GM18502 (cell line): ENCODE measurements around the gene IFITM5.

ENCODE experiments used
- ATAC-seq: cut with Tn5 transposase; IDR thresholded peaks from one replicate; pipeline ENCODE4 v1.9.1; 2021; ENCODE audit warnings: mild to moderate bottlenecking; ENCODE audit not compliant: unreplicated experiment, poor library complexity

IFITM5 gene

GRCh38 chr11:297586-298405 lies 1.5 kb downstream of the IFITM5 start:
- no peak for ATAC-seq

GRCh38 chr11:297051-297585 lies 2.2 kb downstream of the IFITM5 start:
- ATAC-seq, result no peak

GRCh38 chr11:296171-297050 lies 2.9 kb downstream of the IFITM5 start:
- no peak for ATAC-seq

GRCh38 chr11:295351-296170 lies 3.8 kb downstream of the IFITM5 start:
- no peak for ATAC-seq

- no peak for ATAC-seq
Observed at GRCh38 chr11:294780-295179, 4.5 kb downstream of the IFITM5 start.

GRCh38 chr11:293852-294661 lies 5.3 kb downstream of the IFITM5 start:
- ATAC-seq, result no peak

- ATAC-seq, result no peak
Observed at GRCh38 chr11:293271-293851, 6.0 kb downstream of the IFITM5 start.

- no peak for ATAC-seq
Observed at GRCh38 chr11:292211-293121, 6.9 kb downstream of the IFITM5 start.

GRCh38 chr11:291281-292210 lies 7.8 kb downstream of the IFITM5 start:
- ATAC-seq, result no peak

GRCh38 chr11:290621-291231 lies 8.6 kb downstream of the IFITM5 start:
- no peak for ATAC-seq

- ATAC-seq, result no peak
Observed at GRCh38 chr11:289712-290620, 9.4 kb downstream of the IFITM5 start.

- no peak for ATAC-seq
Observed at GRCh38 chr11:289398-289711, 10.0 kb downstream of the IFITM5 start.

- no peak for ATAC-seq
Observed at GRCh38 chr11:288478-289397, 10.6 kb downstream of the IFITM5 start, which contains the start of gene PGGHG. Gene PGGHG (plus strand): TSS chr11:289126. CDS start chr11:289817, 691 bp downstream.

GRCh38 chr11:287821-288477 lies 11.4 kb downstream of the IFITM5 start:
- no peak for ATAC-seq
